COLO829 (cell line): ENCODE measurements around the gene FAR1.
"Not testable (repeated sequence)": the region's sequence is repeated elsewhere in the genome, so short reads cannot be mapped to it uniquely, and the experiment has no call there.

Experiments
- DNase-seq: peaks from one replicate; pipeline ENCODE4 v3.0.0; 2012; ENCODE audit warnings: low spot score

The FAR1 gene

DNA sequence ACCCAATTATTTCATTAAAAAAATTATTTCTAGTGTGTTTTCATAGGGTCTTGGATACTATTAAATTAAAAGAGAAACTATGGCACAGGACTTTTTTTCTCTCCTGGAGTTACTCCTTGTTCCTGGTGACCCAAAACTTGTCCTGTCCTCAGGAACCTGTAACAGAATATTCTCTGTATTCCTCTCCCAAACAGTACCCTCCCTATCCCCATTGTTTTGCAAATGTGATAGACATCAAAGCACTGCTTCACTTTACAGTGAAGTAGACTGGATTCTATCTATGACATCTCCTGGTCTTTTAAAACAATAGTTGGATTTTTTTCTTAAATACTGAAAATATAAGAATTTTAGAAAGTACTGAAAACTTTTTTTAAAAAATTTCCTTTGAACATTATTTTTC lies 37.2 kb downstream of the FAR1 start:
- no peak for DNase-seq

DNA sequence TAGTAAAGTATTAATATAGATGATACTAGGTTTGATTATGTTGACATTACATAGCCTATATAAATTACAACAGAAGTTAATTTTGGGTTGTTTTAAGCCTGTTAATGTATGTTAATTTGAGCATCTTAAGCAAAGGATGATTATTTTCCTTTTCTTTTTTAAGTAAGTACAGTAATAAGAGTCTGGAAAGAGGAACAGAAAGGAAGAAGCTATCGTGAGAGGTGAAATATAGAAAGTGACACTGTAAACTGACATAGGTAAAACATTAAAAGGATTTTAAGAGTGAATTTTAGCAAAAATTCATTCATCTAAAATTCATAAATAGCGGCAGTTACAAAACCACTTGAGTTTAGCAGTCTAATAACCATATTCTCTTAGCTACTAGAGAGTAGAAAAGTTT lies 45.5 kb downstream of the FAR1 start:
- DNase-seq: no peak

DNA sequence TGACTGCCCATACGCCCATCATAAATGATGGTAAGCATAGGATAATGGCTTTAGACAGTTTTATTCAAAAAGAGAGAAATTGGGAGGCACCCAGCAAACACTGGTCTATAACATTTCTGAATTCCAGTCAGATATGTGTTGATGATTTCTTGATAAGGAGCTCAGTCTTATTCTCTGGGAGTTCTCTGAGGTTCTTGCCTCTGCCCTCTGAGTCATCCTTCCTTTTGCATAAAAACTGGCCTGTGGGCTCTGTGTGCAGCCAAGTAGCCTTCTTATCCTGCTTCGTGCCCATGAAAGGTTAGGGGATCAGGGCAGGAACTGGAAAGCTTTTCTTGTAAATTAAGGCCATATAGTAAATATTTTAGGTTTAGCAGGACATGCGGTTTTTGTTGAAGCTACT lies 48.9 kb downstream of the FAR1 start:
- peak; percentile 63 for DNase-seq

DNA sequence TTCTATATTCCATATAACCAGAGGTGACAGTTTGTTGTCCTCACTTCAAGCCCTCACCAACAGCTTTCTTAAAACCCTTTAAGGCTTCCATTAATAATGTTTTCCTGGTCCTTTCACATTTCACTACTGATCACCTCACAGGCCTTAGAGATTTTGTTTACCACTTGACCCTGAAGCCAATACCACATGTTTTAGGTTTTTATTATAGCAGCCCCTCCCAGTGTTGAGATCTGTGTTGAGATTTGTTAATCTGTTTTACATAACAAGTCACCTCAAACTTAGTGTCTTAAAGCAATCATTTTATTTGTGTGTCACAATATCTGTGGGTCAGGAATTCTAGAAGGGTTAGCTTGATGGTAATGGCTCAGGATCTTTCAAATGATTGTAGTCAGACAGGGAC lies 49.9 kb downstream of the FAR1 start:
- no peak for DNase-seq

DNA sequence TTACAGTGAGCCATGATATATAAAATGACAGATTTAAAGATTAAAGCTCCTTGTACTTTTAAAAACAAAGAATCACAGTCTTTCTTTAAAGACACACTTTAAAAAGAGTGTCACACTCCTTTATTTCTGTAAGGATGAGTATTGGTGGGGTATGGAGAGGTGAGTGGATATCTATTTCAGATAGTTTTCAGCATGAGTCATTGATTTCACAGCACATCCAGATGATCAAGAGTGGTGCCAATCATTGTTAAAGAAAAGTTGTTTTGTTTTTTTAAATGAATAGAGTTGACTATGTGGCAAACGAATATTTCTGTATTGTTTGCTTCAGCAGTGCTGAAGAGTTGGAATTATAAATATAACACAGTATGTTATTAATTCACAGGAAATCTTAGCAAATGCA lies 52.5 kb downstream of the FAR1 start:
- DNase-seq: peak; percentile 4

DNA sequence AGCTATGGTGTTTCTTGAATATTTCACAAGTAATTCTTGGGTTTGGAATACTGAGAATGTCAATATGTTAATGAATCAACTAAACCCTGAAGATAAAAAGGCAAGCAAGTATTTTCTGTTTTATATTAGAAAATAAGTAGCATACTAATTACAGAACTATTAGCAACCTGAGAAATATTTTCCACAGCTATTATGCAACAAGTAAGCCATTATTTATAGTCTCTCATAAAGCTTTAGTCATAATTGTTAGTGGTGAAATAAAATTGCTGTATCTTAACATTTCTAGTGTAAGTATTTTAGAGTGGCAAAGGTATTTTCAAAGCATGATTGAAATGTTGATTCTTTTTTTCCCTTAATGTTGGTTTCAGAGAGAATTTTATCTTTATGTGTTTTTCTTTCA lies 53.3 kb downstream of the FAR1 start:
- peak; percentile 5 for DNase-seq

DNA sequence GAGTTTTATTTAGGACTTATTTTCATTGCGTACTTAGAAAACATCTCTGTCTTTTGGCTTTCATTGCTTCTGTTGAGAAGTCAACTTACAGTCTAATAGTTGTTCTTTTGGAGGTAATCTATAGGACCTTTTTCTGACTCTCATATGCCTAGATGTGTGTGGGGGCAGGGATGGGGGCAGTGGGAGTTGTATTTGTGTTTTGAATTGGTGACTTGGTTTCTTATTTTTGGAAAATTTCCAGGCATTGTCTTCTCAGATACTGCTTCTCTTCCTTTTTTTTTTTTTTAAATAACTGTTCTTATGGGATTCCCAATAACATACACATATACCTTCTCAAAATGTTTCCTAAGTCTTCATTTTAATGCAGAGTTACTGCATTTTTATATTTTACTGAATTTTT lies 58.0 kb downstream of the FAR1 start:
- no peak for DNase-seq

DNA sequence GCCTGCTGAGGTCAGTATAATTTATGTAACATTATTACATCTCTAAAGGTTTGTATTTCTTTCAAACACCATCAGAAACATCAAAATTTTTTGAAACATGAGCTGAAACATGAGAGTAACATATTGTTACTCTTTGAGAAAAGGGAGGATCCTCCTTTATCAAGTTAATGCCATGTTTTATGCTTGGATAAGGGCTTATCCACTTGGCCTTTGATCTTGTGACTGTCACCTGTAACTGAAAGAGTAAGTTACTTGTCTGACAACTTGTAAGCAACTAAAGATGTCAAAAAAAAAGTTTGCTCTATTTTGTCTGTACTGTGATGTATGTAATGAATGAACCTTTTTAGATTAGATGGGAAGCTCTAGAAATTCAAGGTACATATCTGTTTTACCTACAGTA lies 59.6 kb downstream of the FAR1 start:
- DNase-seq: no peak

DNA sequence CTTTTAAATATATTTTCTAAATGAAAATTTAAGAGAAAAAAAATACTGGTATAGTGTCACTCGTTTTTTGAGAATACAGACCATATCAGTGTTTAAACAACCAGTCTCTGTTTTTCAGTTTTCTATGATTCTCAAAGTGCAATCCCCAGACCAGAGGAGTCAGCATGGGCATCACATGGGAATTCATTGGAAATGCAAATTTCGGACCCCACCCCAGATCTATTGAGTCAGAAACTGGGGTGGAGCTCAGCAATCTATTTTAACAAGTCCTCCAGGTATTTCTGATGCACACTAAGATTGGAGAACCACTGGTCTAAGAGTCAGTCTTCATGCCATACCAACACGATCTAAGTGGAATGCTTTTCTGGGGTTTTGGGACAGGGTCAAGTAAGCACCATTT lies 66.1 kb downstream of the FAR1 start:
- DNase-seq: no peak

DNA sequence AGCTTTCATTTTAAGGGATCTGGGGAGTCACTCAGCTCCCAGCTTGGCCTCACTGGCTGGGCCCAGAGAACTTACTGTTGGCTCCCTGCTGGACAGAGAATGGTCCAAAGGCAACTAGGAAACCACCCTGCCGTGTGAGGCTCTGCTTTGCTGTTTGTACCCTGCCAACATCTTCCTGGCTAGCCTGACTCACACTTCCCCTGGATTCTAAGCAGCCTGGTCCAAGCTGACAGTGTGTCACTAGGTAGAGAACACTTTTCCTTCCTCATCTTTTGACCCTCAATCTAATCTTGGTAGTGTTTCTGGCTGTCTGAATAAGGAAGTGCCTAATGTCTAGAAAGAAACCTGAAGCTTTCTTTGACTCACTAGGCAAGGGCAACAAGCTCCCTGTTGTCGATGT lies 76.7 kb downstream of the FAR1 start:
- DNase-seq: no peak

DNA sequence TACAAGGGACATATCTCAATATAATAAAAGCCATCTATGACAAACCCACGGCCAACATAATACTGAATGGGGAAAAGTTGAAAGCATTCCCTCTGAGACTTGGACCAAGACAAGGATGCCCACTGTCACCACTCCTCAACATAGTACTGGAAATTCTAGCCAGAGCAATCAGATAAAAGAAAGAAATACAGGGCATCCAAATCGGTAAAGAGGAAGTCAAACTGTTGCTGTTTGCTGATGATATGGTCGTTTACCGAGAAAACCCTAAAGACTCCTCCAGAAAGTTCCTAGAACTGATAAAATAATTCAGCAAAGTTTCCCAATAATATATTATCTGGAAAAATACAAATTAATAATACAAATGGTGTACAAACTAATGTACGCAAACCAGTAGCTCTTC lies 84.8 kb downstream of the FAR1 start:
- not testable (repeated sequence) for DNase-seq

DNA sequence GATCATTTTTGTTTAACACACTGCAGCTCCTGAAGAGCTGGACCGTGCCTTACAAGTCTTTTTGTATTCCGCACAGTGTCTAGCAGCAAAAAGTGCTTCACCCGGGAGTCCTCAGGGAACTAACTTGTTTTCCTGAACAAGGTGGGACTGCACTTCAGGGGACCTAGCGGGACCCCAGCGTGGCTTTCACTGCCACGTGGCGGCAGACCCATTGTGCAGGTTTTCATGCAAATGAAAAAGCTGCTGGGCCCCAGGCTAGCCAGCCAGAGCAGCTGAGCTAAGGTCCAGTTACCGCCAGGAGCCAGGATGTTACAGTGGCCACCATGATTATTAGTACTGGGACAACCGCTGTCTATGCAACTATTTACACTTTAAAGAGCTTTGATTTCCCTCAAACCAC lies 90.6 kb downstream of the FAR1 start:
- no peak for DNase-seq

DNA sequence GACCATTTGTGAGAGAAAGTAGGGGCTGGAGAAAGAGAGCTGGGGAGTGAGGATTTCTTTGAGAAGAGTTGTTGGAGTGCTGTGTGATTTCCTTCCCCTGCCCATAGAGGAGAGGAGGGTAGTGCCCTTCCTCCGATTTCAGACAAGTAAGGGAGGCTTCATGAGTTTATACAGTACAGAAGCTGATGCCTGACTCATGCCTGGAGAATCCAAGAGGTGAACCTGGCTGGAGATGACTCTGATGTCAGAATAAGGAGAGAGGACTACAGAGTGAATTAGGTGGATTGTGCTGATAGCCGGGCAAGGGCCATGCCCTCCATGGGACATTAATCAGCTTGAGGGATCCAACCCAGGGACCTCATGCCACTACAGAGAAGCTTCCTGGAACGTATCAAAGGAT lies 91.6 kb downstream of the FAR1 start:
- DNase-seq: no peak

DNA sequence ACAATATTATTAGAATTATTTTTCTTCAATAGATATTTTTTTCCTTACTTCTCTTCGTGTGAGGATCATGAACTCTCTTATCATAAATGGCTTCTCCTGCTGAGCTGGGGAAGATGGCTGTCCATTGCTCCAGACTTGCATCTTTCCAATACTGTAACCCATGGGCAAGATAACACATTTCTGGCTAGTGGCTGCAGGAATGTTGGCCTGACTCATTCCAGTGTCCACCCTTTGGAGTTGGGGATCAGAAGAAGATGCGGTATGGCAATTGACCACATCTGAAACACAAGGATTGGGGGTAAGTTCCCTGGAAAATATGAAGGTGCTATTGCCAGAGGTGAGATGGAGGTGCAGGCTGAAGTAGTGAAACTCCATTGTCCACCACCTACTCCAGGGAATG lies 92.8 kb downstream of the FAR1 start:
- no peak for DNase-seq

DNA sequence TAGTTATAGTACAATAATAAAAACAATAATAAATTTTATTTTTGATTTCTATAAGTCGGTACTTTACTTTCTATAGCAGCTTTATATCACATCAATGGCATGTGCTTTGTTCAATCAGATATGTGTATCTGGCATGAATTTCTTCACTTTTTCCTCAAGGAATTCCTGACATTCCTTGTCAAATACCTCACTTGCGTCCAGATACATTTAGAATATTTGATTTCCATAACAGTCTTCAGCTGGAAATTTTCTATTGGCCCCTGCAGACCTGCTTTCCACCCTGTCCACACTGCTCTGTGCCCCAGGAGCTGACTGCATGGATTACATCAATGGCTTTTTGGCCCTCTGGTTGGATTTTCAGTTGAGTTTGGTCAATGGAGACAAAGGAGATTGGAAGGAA lies 93.2 kb downstream of the FAR1 start:
- no peak for DNase-seq

DNA sequence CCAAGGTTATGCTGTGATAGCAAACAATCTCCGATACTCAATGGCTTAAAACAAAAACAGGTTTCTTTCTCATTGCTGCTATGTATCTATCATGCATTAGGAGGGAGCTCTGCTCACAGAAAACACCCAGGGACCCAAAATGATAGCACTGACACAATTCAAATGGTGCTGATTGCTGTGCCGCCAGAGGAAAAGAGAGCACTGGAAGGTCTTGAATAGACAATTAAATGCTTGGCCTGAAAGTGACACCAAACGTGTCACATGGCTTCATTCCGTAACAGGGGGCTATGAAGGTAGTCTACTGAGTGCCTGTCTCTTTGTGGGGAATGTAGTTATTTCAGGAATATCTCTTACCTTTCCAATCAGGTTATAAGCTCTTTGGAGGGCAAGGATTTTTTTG lies 94.2 kb downstream of the FAR1 start:
- DNase-seq: no peak

DNA sequence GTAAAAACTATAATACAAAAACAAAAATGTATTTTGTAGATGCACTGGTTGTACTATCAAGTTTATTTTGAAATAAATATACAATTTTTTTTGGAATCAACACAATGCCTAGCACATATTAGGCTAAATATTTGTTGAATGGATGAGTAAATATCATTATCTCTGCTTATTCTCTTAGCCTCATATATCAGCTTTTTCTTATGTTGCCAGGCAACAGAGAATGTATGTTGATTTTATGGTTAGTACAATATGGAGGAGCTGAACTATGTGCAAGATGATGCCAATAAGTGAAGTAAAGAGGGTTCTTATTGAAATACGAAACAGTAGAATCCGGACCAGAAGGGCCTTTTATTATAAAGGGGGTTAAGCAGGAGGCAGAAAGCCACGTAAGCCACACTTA lies 94.9 kb downstream of the FAR1 start:
- no peak for DNase-seq

DNA sequence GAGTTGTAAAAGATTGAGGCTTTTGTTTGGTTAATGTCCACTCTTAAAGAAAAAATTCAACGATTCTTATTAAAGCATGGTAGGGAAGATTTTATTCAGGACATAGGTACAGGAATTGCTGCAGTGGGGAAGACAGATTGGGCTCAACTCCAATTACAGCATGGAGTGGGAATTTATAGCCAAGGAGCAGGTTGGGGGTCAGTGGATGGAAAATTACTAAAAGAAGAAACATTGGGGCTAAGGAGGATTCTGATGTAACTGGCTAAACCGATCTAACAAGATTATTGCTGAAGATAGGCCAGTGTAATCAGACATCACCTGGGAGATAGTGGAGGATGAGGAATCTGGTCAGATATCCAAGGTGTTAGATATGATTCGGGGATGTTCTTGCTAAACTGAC lies 97.4 kb downstream of the FAR1 start:
- no peak for DNase-seq

DNA sequence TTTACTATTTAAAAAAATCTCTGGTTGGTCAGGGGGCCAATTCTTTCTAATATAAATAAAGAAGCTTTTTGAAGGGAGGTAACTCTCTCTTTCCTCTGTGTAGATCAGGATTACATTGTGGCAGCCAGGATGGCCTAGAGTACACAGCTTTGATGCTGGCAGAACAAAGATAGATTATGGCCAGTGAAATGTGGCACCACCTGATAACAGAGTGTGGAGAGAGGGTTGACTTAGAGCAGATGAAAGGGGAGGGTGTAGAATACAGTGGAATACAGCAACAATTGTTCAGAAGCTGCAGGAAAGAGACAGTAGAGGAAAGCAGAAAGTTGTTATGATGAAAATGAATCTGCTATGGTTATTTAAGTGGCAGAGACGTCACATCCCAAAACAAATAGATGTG lies 99.0 kb downstream of the FAR1 start:
- no peak for DNase-seq

DNA sequence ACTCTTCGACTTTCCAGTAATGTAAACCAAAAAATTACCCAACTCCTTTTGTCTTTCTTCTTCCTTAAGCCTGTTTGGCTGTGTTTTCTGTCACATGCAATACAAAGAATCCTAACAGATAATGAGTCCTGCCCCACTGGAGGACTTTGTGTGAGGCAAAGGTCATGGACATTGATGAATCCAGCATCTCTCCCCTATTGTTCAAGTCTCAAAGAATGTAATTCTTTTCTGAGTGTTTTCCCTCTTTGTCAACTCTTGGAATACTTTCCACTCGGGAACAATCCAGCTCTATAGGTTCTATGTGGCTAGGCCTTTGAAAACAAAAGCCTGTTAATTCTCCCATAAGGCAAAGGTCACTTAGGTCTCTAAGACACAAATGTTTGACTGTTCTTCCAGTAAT lies 100.7 kb downstream of the FAR1 start:
- DNase-seq: no peak

DNA sequence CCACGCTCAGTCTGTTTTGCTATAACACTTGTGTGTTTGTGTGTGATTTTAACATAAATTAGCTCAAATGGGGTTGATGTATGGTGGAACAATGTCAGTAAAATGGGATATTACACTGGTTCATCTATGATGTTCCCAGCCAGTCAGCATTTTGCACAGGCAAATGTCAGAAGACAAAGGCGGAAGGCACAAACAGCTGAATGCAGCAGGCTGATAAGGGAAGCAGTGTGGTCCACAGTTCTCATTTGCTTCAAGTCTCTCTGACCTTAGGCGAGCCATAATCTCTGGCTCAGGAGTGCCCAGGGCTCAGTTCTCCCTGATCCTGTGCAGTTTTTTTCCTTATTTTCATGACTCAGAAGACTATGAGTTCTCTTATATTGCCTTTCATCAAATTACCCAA lies 102.7 kb downstream of the FAR1 start:
- DNase-seq: no peak

DNA sequence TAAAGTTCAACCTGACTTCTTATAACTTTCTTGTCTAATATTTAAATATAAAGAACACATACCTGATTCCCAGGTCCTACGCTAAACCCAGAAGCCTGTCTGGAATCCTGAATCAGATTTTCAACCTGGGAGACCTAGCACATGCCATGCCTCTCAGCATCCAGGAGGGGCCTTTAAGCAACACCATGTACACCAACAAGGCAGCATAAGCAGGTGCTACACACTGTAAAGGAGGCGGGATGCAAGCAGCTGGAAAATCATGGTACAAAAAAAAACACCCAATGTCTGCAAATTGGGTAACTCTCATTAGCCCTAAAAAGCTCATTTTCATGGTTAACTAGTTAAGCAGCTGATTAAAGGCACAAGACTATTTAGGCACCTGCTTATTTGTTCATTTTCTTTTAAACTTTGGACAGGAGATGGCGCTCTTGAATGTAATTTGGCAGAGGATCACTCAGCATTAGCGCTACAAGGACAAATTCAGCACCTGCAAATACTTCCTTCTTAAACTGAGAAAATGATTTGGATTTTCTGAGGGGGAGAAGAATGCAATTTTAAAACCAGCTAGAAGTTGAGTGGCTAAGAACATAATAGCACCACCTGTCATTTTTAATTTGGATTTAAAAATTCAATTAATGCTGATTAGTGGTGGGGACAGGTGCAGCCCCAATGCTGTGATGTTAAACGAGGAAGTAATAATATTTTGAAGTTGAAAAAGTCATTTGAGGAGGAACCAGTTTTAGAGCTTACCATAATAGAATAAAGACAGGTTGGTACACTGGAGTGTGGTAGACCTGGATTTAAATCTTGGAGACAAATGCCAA lies 104.0 kb downstream of the FAR1 start:
- DNase-seq: peak; percentile 22

DNA sequence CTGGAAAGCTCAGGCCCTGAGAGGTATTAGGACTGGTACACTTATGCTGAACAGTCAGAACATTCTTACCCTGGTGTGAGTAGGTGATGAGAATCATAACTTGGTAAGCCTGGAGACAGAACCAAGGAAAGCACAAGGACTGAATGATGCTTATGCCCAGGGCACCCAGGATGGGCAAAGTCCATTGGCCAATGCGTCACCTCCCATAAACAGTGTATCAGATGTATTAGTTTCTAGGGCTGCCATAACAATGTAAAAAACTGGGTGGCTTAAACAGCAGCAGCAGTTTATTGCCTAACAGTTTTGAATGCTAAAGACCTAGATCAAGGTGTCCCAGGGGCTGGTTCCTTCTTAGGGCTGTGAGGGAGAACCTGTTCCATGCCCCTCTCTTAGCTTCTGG lies 107.0 kb downstream of the FAR1 start:
- no peak for DNase-seq

DNA sequence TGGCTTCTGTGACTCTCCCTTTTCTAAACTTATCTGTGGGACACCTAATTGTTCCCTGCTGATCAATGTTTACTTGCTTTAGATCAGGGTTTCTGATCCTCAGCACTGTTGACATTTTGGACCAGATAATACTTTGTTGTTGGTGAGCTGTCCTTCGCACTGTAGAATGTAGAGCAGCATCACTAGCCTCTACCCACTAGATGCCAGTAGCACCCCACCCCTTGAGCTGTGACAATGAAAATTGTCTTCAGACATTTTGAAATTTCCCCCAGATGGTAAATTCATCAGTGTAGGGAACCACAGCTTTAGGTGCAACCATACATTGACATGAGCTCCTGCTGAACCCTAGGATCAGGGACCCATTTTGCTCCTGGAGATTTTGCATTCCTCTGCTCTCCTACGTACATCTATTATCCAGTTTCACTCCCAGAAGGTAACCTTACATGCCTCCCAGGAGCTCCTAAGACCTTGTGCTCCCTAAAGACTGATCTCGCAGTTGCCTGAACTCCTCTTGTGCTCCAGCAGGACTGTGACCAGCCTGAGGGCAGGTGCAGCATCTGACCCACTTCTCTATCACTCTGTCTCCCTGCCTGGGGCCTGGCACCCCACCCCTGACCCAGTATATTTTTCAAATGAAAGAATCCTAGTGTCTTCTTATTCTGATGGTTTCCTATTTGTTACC lies 107.8 kb downstream of the FAR1 start:
- DNase-seq: no peak
